ENCODE measurements around the gene DUSP5. TPM values are rescaled to one million over a fixed set of nuclear protein-coding genes. Genes with fewer than 3 reads are reported as not detected.

DUSP5 gene
- total RNA-seq, 1 donor from 2014 or later, result 7.2 TPM

GRCh38 chr10:110480387-110480786, 17.3 kb upstream of the DUSP5 start:
- DNase-seq (ENCODE audit: low spot score), result no peak

GRCh38 chr10:110481919-110482318, 15.8 kb upstream of the DUSP5 start:
- DNase-seq (ENCODE audit: low spot score), result no peak

GRCh38 chr10:110483633-110484032, 14.1 kb upstream of the DUSP5 start:
- DNase-seq (ENCODE audit: low spot score), result no peak

- no peak for DNase-seq (ENCODE audit: low spot score)
Measured at GRCh38 chr10:110485541-110485940, 12.2 kb upstream of the DUSP5 start.

- no peak for DNase-seq (ENCODE audit: low spot score)
Measured at GRCh38 chr10:110486680-110487410, 10.9 kb upstream of the DUSP5 start.

- DNase-seq (ENCODE audit: low spot score), result no peak
Measured at GRCh38 chr10:110487411-110488331, 10.0 kb upstream of the DUSP5 start.

GRCh38 chr10:110488332-110488681, 9.4 kb upstream of the DUSP5 start:
- no peak for DNase-seq (ENCODE audit: low spot score)

- no peak for DNase-seq (ENCODE audit: low spot score)
Measured at GRCh38 chr10:110488940-110489339, 8.8 kb upstream of the DUSP5 start.

- DNase-seq (ENCODE audit: low spot score), result no peak
Measured at GRCh38 chr10:110490640-110491039, 7.1 kb upstream of the DUSP5 start.

- no peak for DNase-seq (ENCODE audit: low spot score)
Measured at GRCh38 chr10:110491346-110491745, 6.4 kb upstream of the DUSP5 start.

- no peak for DNase-seq (ENCODE audit: low spot score)
Measured at GRCh38 chr10:110492069-110492822, 5.5 kb upstream of the DUSP5 start.

GRCh38 chr10:110493832-110494426, 3.8 kb upstream of the DUSP5 start:
- DNase-seq (ENCODE audit: low spot score), result no peak

GRCh38 chr10:110494532-110494931, 3.2 kb upstream of the DUSP5 start:
- no peak for DNase-seq (ENCODE audit: low spot score)

- DNase-seq (ENCODE audit: low spot score), result peak; percentile 40
Measured at GRCh38 chr10:110495731-110496552, 1.8 kb upstream of the DUSP5 start.

GRCh38 chr10:110496553-110497437, 912 bp upstream of the DUSP5 start:
- DNase-seq (ENCODE audit: low spot score), result no peak

- DNase-seq (ENCODE audit: low spot score), result no peak
Measured at GRCh38 chr10:110498087-110498981, 627 bp downstream of the DUSP5 start.

GRCh38 chr10:110498982-110499795, 1.5 kb downstream of the DUSP5 start:
- DNase-seq (ENCODE audit: low spot score), result peak; percentile 43

Measured in umbilical cord (tissue), 2 donors.